Measurements from ENCODE around the gene C14orf132.

C14orf132 gene

GRCh38 chr14:96091149-96091693 lies 52.1 kb downstream of the C14orf132 start:
- no peak overlapping the region for H3K4me3 ChIP-seq (ENCODE audit: low read depth, low read length)
- ChIA-PET CTCF (interaction anchor here (1.0 to 22.4 kb wide), 5 partner anchors 10 to 185 kb away, joined by 3 to 708 read pairs (median 6); no protein-coding TSS in a partner anchor), POLR2A (no interaction called here)
- DNase-seq (ENCODE audit: low read depth, low spot score): no peak
- TF ChIP-seq, protein P1, sequence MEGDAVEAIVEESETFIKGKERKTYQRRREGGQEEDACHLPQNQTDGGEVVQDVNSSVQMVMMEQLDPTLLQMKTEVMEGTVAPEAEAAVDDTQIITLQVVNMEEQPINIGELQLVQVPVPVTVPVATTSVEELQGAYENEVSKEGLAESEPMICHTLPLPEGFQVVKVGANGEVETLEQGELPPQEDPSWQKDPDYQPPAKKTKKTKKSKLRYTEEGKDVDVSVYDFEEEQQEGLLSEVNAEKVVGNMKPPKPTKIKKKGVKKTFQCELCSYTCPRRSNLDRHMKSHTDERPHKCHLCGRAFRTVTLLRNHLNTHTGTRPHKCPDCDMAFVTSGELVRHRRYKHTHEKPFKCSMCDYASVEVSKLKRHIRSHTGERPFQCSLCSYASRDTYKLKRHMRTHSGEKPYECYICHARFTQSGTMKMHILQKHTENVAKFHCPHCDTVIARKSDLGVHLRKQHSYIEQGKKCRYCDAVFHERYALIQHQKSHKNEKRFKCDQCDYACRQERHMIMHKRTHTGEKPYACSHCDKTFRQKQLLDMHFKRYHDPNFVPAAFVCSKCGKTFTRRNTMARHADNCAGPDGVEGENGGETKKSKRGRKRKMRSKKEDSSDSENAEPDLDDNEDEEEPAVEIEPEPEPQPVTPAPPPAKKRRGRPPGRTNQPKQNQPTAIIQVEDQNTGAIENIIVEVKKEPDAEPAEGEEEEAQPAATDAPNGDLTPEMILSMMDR (IDR thresholded peaks at IDR 0.05; ENCODE audit: insufficient read depth, low read length, missing control alignments): no peak

- TF ChIP-seq, protein P1 (IDR thresholded peaks at IDR 0.05; ENCODE audit: insufficient read depth, low read length, missing control alignments): no peak
- ChIA-PET POLR2A (interaction anchor here (1.0 kb wide), 1 partner anchor 90 kb away, joined by 3 read pairs; no protein-coding TSS in a partner anchor), CTCF (interaction anchor here (1.3 to 22.4 kb wide), 5 partner anchors 9 to 184 kb away, joined by 3 to 708 read pairs (median 6); no protein-coding TSS in a partner anchor)
- DNase-seq (ENCODE audit: low read depth, low spot score): no peak
- H3K4me3 ChIP-seq (ENCODE audit: low read depth, low read length): no peak overlapping the region
Measured at GRCh38 chr14:96091941-96092411, 52.8 kb downstream of the C14orf132 start.

GRCh38 chr14:96092936-96093335 lies 53.8 kb downstream of the C14orf132 start:
- DNase-seq (ENCODE audit: low read depth, low spot score): no peak
- TF ChIP-seq, protein P1 (IDR thresholded peaks at IDR 0.05; ENCODE audit: insufficient read depth, low read length, missing control alignments): no peak
- ChIA-PET CTCF (interaction anchor here (1.3 to 22.4 kb wide), 4 partner anchors 8 to 187 kb away, joined by 3 to 746 read pairs (median 368); no protein-coding TSS in a partner anchor), POLR2A (interaction anchor here (1.0 kb wide), 1 partner anchor 91 kb away, joined by 3 read pairs; no protein-coding TSS in a partner anchor)
- no peak overlapping the region for H3K4me3 ChIP-seq (ENCODE audit: low read depth, low read length)

- H3K4me3 ChIP-seq (ENCODE audit: low read depth, low read length): no peak overlapping the region
- no peak for DNase-seq (ENCODE audit: low read depth, low spot score)
- POLR2A ChIA-PET: interaction anchor here (0.7 kb wide), 1 partner anchor 54 kb away, joined by 3 read pairs; no protein-coding TSS in a partner anchor
- TF ChIP-seq, protein P1 (IDR thresholded peaks at IDR 0.05; ENCODE audit: insufficient read depth, low read length, missing control alignments): no peak
- CTCF ChIA-PET: interaction anchor here (1.5 to 22.4 kb wide), 3 partner anchors 24 to 185 kb away, joined by 4 to 746 read pairs (median 708); no protein-coding TSS in a partner anchor
Measured at GRCh38 chr14:96094211-96094610, 55.0 kb downstream of the C14orf132 start.

DNA sequence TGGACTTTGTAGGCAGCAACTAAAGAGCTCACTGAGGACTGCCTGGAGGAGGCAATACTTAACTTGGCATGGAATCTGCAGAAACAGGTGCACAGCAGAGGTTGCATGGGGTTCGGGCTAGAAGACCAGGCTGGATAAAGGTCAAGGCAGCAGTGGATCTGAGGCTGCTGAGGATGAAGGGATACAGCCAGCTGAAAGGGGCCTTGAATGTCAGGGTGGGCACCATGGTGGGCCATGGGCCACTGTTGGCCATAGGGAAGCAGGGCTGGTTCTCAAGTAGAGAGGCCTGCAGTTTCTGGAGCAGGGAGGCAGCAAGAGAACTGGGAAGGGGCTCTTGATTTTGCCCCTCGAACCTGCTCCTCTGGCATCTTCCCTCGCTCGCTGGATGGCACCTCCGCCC lies 55.5 kb downstream of the C14orf132 start:
- CTCF ChIA-PET: interaction anchor here (1.0 to 22.4 kb wide), 4 partner anchors 8 to 185 kb away, joined by 3 to 746 read pairs (median 356); no protein-coding TSS in a partner anchor
- no peak for DNase-seq (ENCODE audit: low read depth, low spot score)
- no peak overlapping the region for H3K4me3 ChIP-seq (ENCODE audit: low read depth, low read length)
- TF ChIP-seq, protein P1 (IDR thresholded peaks at IDR 0.05; ENCODE audit: insufficient read depth, low read length, missing control alignments): no peak
- POLR2A ChIA-PET: interaction anchor here (0.7 kb wide), 1 partner anchor 54 kb away, joined by 3 read pairs; no protein-coding TSS in a partner anchor

- POLR2A ChIA-PET: no interaction called here
- TF ChIP-seq, protein P1 (IDR thresholded peaks at IDR 0.05; ENCODE audit: insufficient read depth, low read length, missing control alignments): no peak
- no peak for DNase-seq (ENCODE audit: low read depth, low spot score)
- CTCF ChIA-PET: interaction anchor here (0.8 to 22.4 kb wide), 7 partner anchors 8 to 184 kb away, joined by 3 to 746 read pairs (median 3); partner anchors contain the start of gene C14orf132
- H3K4me3 ChIP-seq (ENCODE audit: low read depth, low read length): no peak overlapping the region
Measured at GRCh38 chr14:96095058-96095457, 55.9 kb downstream of the C14orf132 start.
